ENCODE data around the gene DDX31. TPM values are rescaled to one million over a fixed set of nuclear protein-coding genes. Genes with fewer than 3 reads are reported as not detected.

DDX31 gene
- total RNA-seq, 2 experiments from 2014 or later, result 20.9 to 22.8 TPM

- DNase-seq (no peak), ATAC-seq (no peak)
- Mint-ChIP-seq H3K9me3 (no peaks in the 10 kb centered on the region), H3K4me3 (no peak overlapping the region), H3K27ac (no peak overlapping the region), H3K27me3 (no peaks in the 10 kb centered on the region), H3K36me3 (ENCODE audit: low read depth) (peaks cover 77% of the 10 kb centered on the region), H3K4me1 (ENCODE audit: low read depth) (no peaks in the 10 kb centered on the region)
- TF ChIP-seq CTCF (IDR thresholded peaks at IDR 0.05), result no peak
- POLR2A ChIA-PET, result no interaction called here
- intact Hi-C loops (cut with micrococcal nuclease), result no loop called here
- CTCF ChIA-PET, result no interaction called here
These were observed 64.4 kb downstream of the DDX31 start for GRCh38 chr9:132605387-132605786.

GRCh38 chr9:132602207-132602606 lies 67.6 kb downstream of the DDX31 start:
- no peak for TF ChIP-seq CTCF (IDR thresholded peaks at IDR 0.05)
- no peaks in the 10 kb centered on the region for H3K9me3 Mint-ChIP-seq
- ChIA-PET POLR2A (no interaction called here), CTCF (no interaction called here)
- intact Hi-C loops (cut with micrococcal nuclease), result no loop called here
- DNase-seq (no peak), ATAC-seq (no peak)
- H3K4me1 Mint-ChIP-seq (ENCODE audit: low read depth), result no peaks in the 10 kb centered on the region
- no peak overlapping the region for H3K27ac Mint-ChIP-seq
- no peaks in the 10 kb centered on the region for H3K27me3 Mint-ChIP-seq
- peaks cover 72% of the 10 kb centered on the region for H3K36me3 Mint-ChIP-seq (ENCODE audit: low read depth)
- H3K4me3 Mint-ChIP-seq, result no peak overlapping the region

GRCh38 chr9:132600326-132600984 lies 69.3 kb downstream of the DDX31 start:
- ATAC-seq (no peak), DNase-seq (no peak)
- Mint-ChIP-seq H3K36me3 (ENCODE audit: low read depth) (peaks cover 72% of the 10 kb centered on the region), H3K27me3 (no peaks in the 10 kb centered on the region), H3K27ac (no peak overlapping the region), H3K4me1 (ENCODE audit: low read depth) (no peaks in the 10 kb centered on the region), H3K9me3 (no peaks in the 10 kb centered on the region), H3K4me3 (no peak overlapping the region)
- intact Hi-C loops (cut with micrococcal nuclease), result no loop called here
- ChIA-PET CTCF (interaction anchor here (0.7 to 1.2 kb wide), 2 partner anchors 15 to 190 kb away, joined by 3 read pairs; partner anchors contain the start of gene CFAP77), POLR2A (interaction anchor here (0.6 kb wide), 1 partner anchor 69 kb away, joined by 3 read pairs; the partner anchor contains the start of gene DDX31)
- TF ChIP-seq CTCF (IDR thresholded peaks at IDR 0.05), result no peak

- POLR2A ChIA-PET, result no interaction called here
- H3K4me1 Mint-ChIP-seq (ENCODE audit: low read depth), result no peaks in the 10 kb centered on the region
- ATAC-seq (no peak), DNase-seq (no peak)
- H3K27ac Mint-ChIP-seq, result no peak overlapping the region
- peaks cover 66% of the 10 kb centered on the region for H3K36me3 Mint-ChIP-seq (ENCODE audit: low read depth)
- no peak for TF ChIP-seq CTCF (IDR thresholded peaks at IDR 0.05)
- CTCF ChIA-PET, result no interaction called here
- no peaks in the 10 kb centered on the region for H3K9me3 Mint-ChIP-seq
- no peaks in the 10 kb centered on the region for H3K27me3 Mint-ChIP-seq
- no peak overlapping the region for H3K4me3 Mint-ChIP-seq
- intact Hi-C loops (cut with micrococcal nuclease), result no loop called here
These were observed 72.6 kb downstream of the DDX31 start for GRCh38 chr9:132597073-132597775.

GRCh38 chr9:132596200-132596599 lies 73.6 kb downstream of the DDX31 start:
- ChIA-PET CTCF (no interaction called here), POLR2A (interaction anchor here (0.5 kb wide), 1 partner anchor 1190 kb away, joined by 3 read pairs; no protein-coding TSS in a partner anchor)
- peaks cover 3% of the 10 kb centered on the region for H3K4me1 Mint-ChIP-seq (ENCODE audit: low read depth)
- peaks cover 6% of the 10 kb centered on the region for H3K27me3 Mint-ChIP-seq
- ATAC-seq (no peak), DNase-seq (no peak)
- no peaks in the 10 kb centered on the region for H3K9me3 Mint-ChIP-seq
- no peak overlapping the region for H3K27ac Mint-ChIP-seq
- intact Hi-C loops (cut with micrococcal nuclease), result no loop called here
- peaks cover 57% of the 10 kb centered on the region for H3K36me3 Mint-ChIP-seq (ENCODE audit: low read depth)
- H3K4me3 Mint-ChIP-seq, result no peak overlapping the region
- TF ChIP-seq CTCF (IDR thresholded peaks at IDR 0.05), result no peak

Measured in activated CD8-positive, alpha-beta T cell treated with anti-CD3 and anti-CD28 coated beads for 36 hours (primary cell).